ENCODE data around the gene SLC25A12.

SLC25A12 gene

GRCh38 chr2:171889333-171889732 is 4.7 kb downstream of the SLC25A12 start:
- Histone ChIP-seq H3K9me2 (replicated peaks; ENCODE audit: insufficient read depth, low read length) (no peaks in the 10 kb centered on the region), H4K20me1 (ENCODE audit: insufficient read depth, low read length) (no peaks in the 10 kb centered on the region), H3K4me3 (ENCODE audit: low read length) (no peak overlapping the region), H3K27me3 (replicated peaks; ENCODE audit: insufficient read depth, low read length) (no peaks in the 10 kb centered on the region), H3K9ac (ENCODE audit: low read length) (no peak overlapping the region), H3K9me3 (replicated peaks; ENCODE audit: insufficient read depth, low read length) (no peaks in the 10 kb centered on the region), H3K27ac (ENCODE audit: low read length) (no peak overlapping the region), H3F3A (ENCODE audit: insufficient read depth, low read length) (no peaks in the 10 kb centered on the region), H3K4me1 (ENCODE audit: low read length) (no peaks in the 10 kb centered on the region), H2AFZ (ENCODE audit: low read length) (no peak overlapping the region), H3K36me3 (replicated peaks; ENCODE audit: insufficient read depth, low read length) (no peaks in the 10 kb centered on the region), H3K4me2 (ENCODE audit: low read depth, low read length) (no peak overlapping the region), H3K79me2 (ENCODE audit: low read length) (peaks cover 47% of the 10 kb centered on the region)
- TF ChIP-seq EZH2 (optimal IDR thresholded peaks at IDR 0.05; ENCODE audit: low read depth, low read length) = no peak
- no peak for DNase-seq

- no peaks in the 10 kb centered on the region for H3K27me3 ChIP-seq (replicated peaks; ENCODE audit: insufficient read depth, low read length)
- peaks cover 17% of the 10 kb centered on the region for H3K4me1 ChIP-seq (ENCODE audit: low read length)
- no peak for TF ChIP-seq EZH2phosphoT487 (IDR thresholded peaks at IDR 0.05; ENCODE audit: low read length)
- no peak for TF ChIP-seq CTCF (IDR thresholded peaks at IDR 0.05; ENCODE audit: low read length)
- TF ChIP-seq EZH2 (optimal IDR thresholded peaks at IDR 0.05; ENCODE audit: low read depth, low read length) = no peak
- no peak overlapping the region for H3K4me3 ChIP-seq (ENCODE audit: low read length)
- no peaks in the 10 kb centered on the region for H4K20me1 ChIP-seq (ENCODE audit: insufficient read depth, low read length)
- no peak overlapping the region for H3K27ac ChIP-seq (ENCODE audit: low read length)
- H2AFZ ChIP-seq (ENCODE audit: low read length) = no peak overlapping the region
- H3K9me3 ChIP-seq (replicated peaks; ENCODE audit: insufficient read depth, low read length) = no peaks in the 10 kb centered on the region
- H3K4me2 ChIP-seq (ENCODE audit: low read depth, low read length) = no peak overlapping the region
- H3K79me2 ChIP-seq (ENCODE audit: low read length) = peaks cover 54% of the 10 kb centered on the region
- no peak overlapping the region for H3K9ac ChIP-seq (ENCODE audit: low read length)
- no peaks in the 10 kb centered on the region for H3K36me3 ChIP-seq (replicated peaks; ENCODE audit: insufficient read depth, low read length)
- no peaks in the 10 kb centered on the region for H3K9me2 ChIP-seq (replicated peaks; ENCODE audit: insufficient read depth, low read length)
- DNase-seq = no peak
- H3F3A ChIP-seq (ENCODE audit: insufficient read depth, low read length) = 0 out of 2 replicates have a peak, but pooled peaks cover 9% of the 10 kb centered on the region
Observed at GRCh38 chr2:171883275-171883893, 10.7 kb downstream of the SLC25A12 start.

GRCh38 chr2:171882089-171882769 is 11.8 kb downstream of the SLC25A12 start:
- Histone ChIP-seq H3K27ac (ENCODE audit: low read length) (peak overlapping the region; percentile 12; the same call in 1 of the 2 replicates), H3F3A (ENCODE audit: insufficient read depth, low read length) (0 out of 2 replicates have a peak, but pooled peaks cover 9% of the 10 kb centered on the region), H2AFZ (ENCODE audit: low read length) (peak overlapping the region; percentile 39; the same call in 1 of the 2 replicates), H3K4me2 (ENCODE audit: low read depth, low read length) (peak overlapping the region; percentile 47), H3K4me1 (ENCODE audit: low read length) (peaks cover 17% of the 10 kb centered on the region), H3K9ac (ENCODE audit: low read length) (no peak overlapping the region), H3K36me3 (replicated peaks; ENCODE audit: insufficient read depth, low read length) (no peaks in the 10 kb centered on the region), H4K20me1 (ENCODE audit: insufficient read depth, low read length) (no peaks in the 10 kb centered on the region), H3K79me2 (ENCODE audit: low read length) (peaks cover 58% of the 10 kb centered on the region), H3K9me2 (replicated peaks; ENCODE audit: insufficient read depth, low read length) (no peaks in the 10 kb centered on the region), H3K9me3 (replicated peaks; ENCODE audit: insufficient read depth, low read length) (no peaks in the 10 kb centered on the region), H3K27me3 (replicated peaks; ENCODE audit: insufficient read depth, low read length) (no peaks in the 10 kb centered on the region), H3K4me3 (ENCODE audit: low read length) (peak overlapping the region; percentile 27; the same call in 1 of the 2 replicates)
- TF ChIP-seq EZH2phosphoT487 (IDR thresholded peaks at IDR 0.05; ENCODE audit: low read length) = no peak
- no peak for TF ChIP-seq CTCF (IDR thresholded peaks at IDR 0.05; ENCODE audit: low read length)
- TF ChIP-seq EZH2 (optimal IDR thresholded peaks at IDR 0.05; ENCODE audit: low read depth, low read length) = no peak
- DNase-seq = peak; percentile 56

- Histone ChIP-seq H4K20me1 (ENCODE audit: insufficient read depth, low read length) (no peaks in the 10 kb centered on the region), H2AFZ (ENCODE audit: low read length) (no peak overlapping the region), H3K4me2 (ENCODE audit: low read depth, low read length) (no peak overlapping the region), H3K79me2 (ENCODE audit: low read length) (peaks cover 68% of the 10 kb centered on the region), H3K9me3 (replicated peaks; ENCODE audit: insufficient read depth, low read length) (no peaks in the 10 kb centered on the region), H3K9me2 (replicated peaks; ENCODE audit: insufficient read depth, low read length) (no peaks in the 10 kb centered on the region), H3K4me3 (ENCODE audit: low read length) (no peak overlapping the region), H3K9ac (ENCODE audit: low read length) (no peak overlapping the region), H3K27me3 (replicated peaks; ENCODE audit: insufficient read depth, low read length) (no peaks in the 10 kb centered on the region), H3K27ac (ENCODE audit: low read length) (no peak overlapping the region), H3K36me3 (replicated peaks; ENCODE audit: insufficient read depth, low read length) (no peaks in the 10 kb centered on the region), H3K4me1 (ENCODE audit: low read length) (peaks cover 17% of the 10 kb centered on the region), H3F3A (ENCODE audit: insufficient read depth, low read length) (0 out of 2 replicates have a peak, but pooled peaks cover 9% of the 10 kb centered on the region)
- DNase-seq = no peak
- TF ChIP-seq CTCF (IDR thresholded peaks at IDR 0.05; ENCODE audit: low read length) = no peak
Observed at GRCh38 chr2:171880774-171881173, 13.3 kb downstream of the SLC25A12 start.
